Tibial nerve (tissue), 4 donors: Measurements from ENCODE around the gene SCO1. TPM values are rescaled to one million over a fixed set of nuclear protein-coding genes. Genes with fewer than 3 reads are reported as not detected.

Experiments
- DNase-seq, 2 donors: peaks; one replicate each; pipeline ENCODE4 v3.0.0-alpha.2; 2019; ENCODE audit warnings: low spot score in 2 of 2
- H3K27ac ChIP-seq, 4 donors: fragments of 200-600 bp; sonication (generic) in 3 of 4; one replicate each; pipeline ENCODE4 v1.5.1; 2017 to 2019; ENCODE audit warnings: mild to moderate bottlenecking in 1 of 4
- H3K27me3 ChIP-seq, 2 donors: fragments of 200-600 bp; sonication (generic) in 1 of 2; one replicate each; pipeline versions ENCODE4 v1.5.1 to v1.6.0; 2017 to 2019
- H3K36me3 ChIP-seq, 3 donors: fragments of 200-600 bp; sonication (generic); one replicate each; pipeline ENCODE4 v1.5.1; 2018 to 2019
- H3K4me1 ChIP-seq, 4 donors: fragments of 200-600 bp; sonication (generic) in 3 of 4; one replicate each; pipeline ENCODE4 v1.5.1; 2017 to 2019
- H3K4me3 ChIP-seq, 4 donors: fragments of 200-600 bp; sonication (generic) in 3 of 4; one replicate each; pipeline ENCODE4 v1.5.1; 2017 to 2019; ENCODE audit warnings: mild to moderate bottlenecking in 1 of 4, moderate library complexity in 1 of 4
- H3K9me3 ChIP-seq, 4 donors: fragments of 200-600 bp; sonication (generic) in 3 of 4; one replicate each; pipeline ENCODE4 v1.5.1; 2017 to 2019
- EP300 ChIP-seq, 2 donors: sonication (generic); formaldehyde crosslinking; IDR thresholded peaks; one replicate each; pipeline ENCODE4 v1.6.1; 2017; ENCODE audit warnings: antibody characterized with exemption in 2 of 2, mild to moderate bottlenecking in 1 of 2
- POLR2A ChIP-seq, 2 donors: fragments of 450-650 bp; IDR thresholded peaks; one replicate each; pipeline ENCODE4 v1.6.1; 2017; ENCODE audit warnings: antibody characterized with exemption in 2 of 2, mild to moderate bottlenecking in 2 of 2, moderate library complexity in 2 of 2
- WGBS, 2 donors: methylation state at CpG; one replicate each; pipeline ENCODE4 v1.1.5; 2018; 5-methylcytosine and 5-hydroxymethylcytosine counted together
- total RNA-seq, 4 donors: library from RNA; depleted of rRNA; stranded (reverse); fragments of >200 nt; gene quantifications; one replicate each; pipeline ENCODE4 v1.1.0, GENCODE V29; 2016
- TF ChIP-seq, protein P1 (sequence below), 5 experiments: fragments of 200-600 bp in 3 of 5; fragments of 450-650 bp in 2 of 5; sonication (generic) in 3 of 5; IDR thresholded peaks; one replicate each; pipeline ENCODE4 v1.5.1; 2016 to 2019; ENCODE audit warnings: antibody characterized with exemption in 5 of 5, mild to moderate bottlenecking in 3 of 5, moderate library complexity in 2 of 5

Gene SCO1
- total RNA-seq, 4 donors from 2014 or later = 17.0 to 26.5 (median 19.5) TPM

DNA sequence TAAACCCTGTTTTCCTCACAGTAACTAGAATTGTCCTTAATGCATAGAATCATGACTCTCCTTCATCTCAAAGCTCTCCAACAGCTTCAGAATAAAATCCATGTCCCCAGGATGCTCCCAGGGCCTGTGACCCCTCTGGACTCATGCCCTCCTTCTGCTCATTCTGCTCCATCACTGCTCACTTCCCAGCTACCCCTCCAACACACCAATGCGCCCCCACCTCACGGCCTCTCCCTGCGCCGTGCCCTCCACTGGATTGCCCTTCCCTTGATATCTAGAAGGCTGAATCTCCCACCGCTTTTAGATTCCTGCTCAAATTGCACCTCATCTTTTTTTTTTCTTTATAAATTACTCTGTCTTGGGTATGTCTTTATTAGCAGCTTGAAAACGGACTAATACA, 45.1 kb upstream of the SCO1 start:
- 90 to 95% methylated on average over 6 of the region's 6 CpGs for WGBS, 2 donors
- no peak for DNase-seq
- peaks cover 0 to 15% (median 4%) of the 10 kb centered on the region in 4 donors for H3K4me1 ChIP-seq
- H3K27ac ChIP-seq = no peak overlapping the region
- no peak overlapping the region for H3K4me3 ChIP-seq
- no peaks in the 10 kb centered on the region for H3K9me3 ChIP-seq
- H3K27me3 ChIP-seq = no peaks in the 10 kb centered on the region
- no peaks in the 10 kb centered on the region for H3K36me3 ChIP-seq
- TF ChIP-seq POLR2A (IDR thresholded peaks at IDR 0.05) (no peak), EP300 (IDR thresholded peaks at IDR 0.05) (no peak)
- TF ChIP-seq, protein P1, sequence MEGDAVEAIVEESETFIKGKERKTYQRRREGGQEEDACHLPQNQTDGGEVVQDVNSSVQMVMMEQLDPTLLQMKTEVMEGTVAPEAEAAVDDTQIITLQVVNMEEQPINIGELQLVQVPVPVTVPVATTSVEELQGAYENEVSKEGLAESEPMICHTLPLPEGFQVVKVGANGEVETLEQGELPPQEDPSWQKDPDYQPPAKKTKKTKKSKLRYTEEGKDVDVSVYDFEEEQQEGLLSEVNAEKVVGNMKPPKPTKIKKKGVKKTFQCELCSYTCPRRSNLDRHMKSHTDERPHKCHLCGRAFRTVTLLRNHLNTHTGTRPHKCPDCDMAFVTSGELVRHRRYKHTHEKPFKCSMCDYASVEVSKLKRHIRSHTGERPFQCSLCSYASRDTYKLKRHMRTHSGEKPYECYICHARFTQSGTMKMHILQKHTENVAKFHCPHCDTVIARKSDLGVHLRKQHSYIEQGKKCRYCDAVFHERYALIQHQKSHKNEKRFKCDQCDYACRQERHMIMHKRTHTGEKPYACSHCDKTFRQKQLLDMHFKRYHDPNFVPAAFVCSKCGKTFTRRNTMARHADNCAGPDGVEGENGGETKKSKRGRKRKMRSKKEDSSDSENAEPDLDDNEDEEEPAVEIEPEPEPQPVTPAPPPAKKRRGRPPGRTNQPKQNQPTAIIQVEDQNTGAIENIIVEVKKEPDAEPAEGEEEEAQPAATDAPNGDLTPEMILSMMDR (IDR thresholded peaks at IDR 0.05) = no peak

DNA sequence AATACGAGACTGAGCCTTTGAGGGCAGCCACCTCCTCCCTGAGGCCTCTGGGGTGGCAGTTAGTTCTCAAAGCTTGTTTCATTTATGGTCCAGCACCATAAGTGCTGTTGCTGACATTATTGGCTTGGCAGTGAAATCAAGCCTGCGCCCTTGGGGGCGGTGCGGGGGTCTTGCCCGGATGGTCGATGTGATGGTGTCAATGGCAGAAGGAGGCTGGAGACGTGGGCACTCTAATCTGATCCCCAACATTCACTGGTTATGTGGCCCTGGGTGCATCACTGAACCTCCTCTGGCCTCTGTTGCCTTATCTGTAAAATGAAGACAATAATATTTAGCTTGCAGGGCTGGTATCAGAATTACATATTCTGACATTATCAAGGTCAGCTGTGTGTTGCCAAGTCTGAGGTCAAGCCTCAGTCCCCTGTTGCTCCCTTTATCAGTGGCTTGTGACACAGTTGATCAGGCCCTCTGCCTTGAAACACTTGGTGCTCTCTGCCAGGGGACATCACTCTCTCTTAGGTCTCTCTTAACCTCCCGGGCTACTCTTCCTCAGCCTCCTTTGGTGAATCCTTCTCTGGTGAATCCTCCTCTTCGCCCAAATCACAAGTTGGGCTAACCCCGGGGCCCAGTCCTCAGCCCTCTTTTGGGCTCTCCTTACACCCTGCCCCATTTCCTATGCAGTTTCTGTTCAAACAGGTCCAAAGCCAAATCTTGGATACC, 44.2 kb upstream of the SCO1 start:
- no peak for DNase-seq
- TF ChIP-seq POLR2A (IDR thresholded peaks at IDR 0.05) (no peak), EP300 (IDR thresholded peaks at IDR 0.05) (no peak)
- TF ChIP-seq, protein P1 (IDR thresholded peaks at IDR 0.05) = no peak
- Histone ChIP-seq H3K27ac (no peak overlapping the region), H3K9me3 (no peaks in the 10 kb centered on the region), H3K36me3 (no peaks in the 10 kb centered on the region), H3K4me3 (no peak overlapping the region), H3K4me1 (peaks cover 0 to 22% (median 4%) of the 10 kb centered on the region in 4 donors), H3K27me3 (no peaks in the 10 kb centered on the region)
- 89 to 93% methylated on average over 10 of the region's 10 CpGs for WGBS, 2 donors

DNA sequence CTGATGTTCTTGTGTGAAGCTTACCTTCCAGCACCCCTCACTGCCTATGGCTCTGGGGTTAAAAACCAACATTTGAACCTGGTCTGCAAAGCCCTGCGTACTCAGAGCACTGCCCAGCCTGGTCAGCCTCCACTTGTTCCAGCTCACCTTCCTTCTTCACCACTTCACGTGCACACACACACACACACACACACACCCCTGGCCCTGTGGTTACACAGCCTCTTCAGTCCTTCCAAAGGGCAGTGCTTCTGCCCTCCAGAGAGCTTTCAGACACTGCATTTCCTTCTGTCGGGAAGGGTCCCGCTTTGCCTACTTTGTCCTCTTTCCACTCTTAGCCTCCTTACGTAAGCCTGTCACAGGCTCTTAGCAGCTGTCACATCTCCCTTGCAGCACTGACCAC, 42.1 kb upstream of the SCO1 start:
- Histone ChIP-seq H3K27me3 (no peaks in the 10 kb centered on the region), H3K4me3 (no peak overlapping the region), H3K27ac (no peak overlapping the region), H3K36me3 (no peaks in the 10 kb centered on the region), H3K4me1 (peaks cover 0 to 22% (median 4%) of the 10 kb centered on the region in 4 donors), H3K9me3 (no peaks in the 10 kb centered on the region)
- DNase-seq = no peak
- TF ChIP-seq POLR2A (IDR thresholded peaks at IDR 0.05) (no peak), EP300 (IDR thresholded peaks at IDR 0.05) (no peak)
- TF ChIP-seq, protein P1 (IDR thresholded peaks at IDR 0.05) = no peak
- 67 to 77% methylated on average over 5 of the region's 5 CpGs for WGBS, 2 donors

DNA sequence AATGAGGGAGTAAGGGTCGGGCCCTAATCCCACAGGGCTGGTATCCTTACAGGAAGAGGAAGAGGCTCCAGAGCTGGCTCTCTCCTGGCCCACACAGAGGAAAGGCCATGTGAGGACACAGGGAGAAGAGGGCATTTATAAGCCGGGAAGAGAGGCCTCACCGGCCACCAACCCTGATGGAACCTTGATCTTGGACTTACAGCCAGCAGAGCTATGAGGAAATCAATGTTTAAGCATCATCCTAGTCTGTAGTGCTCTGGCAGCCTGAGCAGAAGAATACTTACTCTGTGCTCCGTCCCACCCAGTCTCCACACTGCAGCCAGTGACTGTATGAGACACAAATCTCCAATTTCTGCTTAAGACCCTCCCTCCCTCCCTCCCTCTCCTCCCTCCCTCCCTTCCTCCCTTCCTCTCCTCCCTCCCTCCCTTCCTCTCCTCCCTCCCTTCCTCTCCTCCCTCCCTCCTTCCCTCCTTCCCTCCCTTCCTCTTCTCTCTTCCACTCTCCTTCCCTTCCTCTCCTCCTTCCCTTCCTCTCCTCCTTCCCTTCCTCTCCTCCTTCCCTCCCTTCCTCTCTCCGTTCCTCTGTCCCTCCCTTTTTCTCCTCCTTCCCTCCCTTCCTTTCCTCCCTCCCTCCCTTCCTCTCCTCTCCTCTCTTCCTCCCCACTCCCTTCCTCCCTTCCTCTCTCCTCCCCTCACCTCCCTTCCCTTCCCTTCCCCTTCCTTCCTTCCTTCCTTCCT, 41.4 kb upstream of the SCO1 start:
- no peak for TF ChIP-seq EP300 (IDR thresholded peaks at IDR 0.05)
- TF ChIP-seq, protein P1 (IDR thresholded peaks at IDR 0.05) = no peak
- TF ChIP-seq POLR2A (IDR thresholded peaks at IDR 0.05) = no peak
- Histone ChIP-seq H3K4me3 (no peak overlapping the region), H3K36me3 (no peaks in the 10 kb centered on the region), H3K27ac (no peak overlapping the region), H3K27me3 (no peaks in the 10 kb centered on the region), H3K4me1 (peaks cover 0 to 17% (median under 1%) of the 10 kb centered on the region in 4 donors), H3K9me3 (no peaks in the 10 kb centered on the region)
- no peak for DNase-seq
- 32 to 35% methylated on average over 5 of the region's 5 CpGs for WGBS, 2 donors

DNA sequence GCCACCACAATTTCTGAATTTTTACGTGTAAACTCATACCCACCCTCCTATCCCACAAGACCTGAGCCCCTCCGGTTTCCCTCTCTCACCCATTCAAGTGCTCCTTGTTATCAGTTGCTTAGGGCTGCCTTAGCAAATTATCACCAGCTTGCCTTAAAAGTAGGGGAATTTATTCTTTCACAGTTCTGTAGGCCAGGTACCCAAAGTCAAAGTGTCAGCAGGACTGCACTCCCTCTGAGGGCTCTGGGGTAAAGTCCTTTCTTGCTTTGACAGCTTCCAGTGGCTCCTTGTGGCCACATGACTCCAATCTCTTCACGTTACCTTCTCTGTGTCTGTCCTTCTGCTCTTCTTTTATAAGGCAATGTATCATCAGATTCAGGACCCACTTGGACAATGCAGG, 40.4 kb upstream of the SCO1 start:
- WGBS, 2 donors = 87 to 88% methylated on average over 3 of the region's 3 CpGs
- Histone ChIP-seq H3K27me3 (no peaks in the 10 kb centered on the region), H3K4me1 (peaks cover 0 to 13% (median 0%) of the 10 kb centered on the region in 4 donors), H3K36me3 (no peaks in the 10 kb centered on the region), H3K27ac (no peak overlapping the region), H3K4me3 (no peak overlapping the region), H3K9me3 (no peaks in the 10 kb centered on the region)
- TF ChIP-seq EP300 (IDR thresholded peaks at IDR 0.05) (no peak), POLR2A (IDR thresholded peaks at IDR 0.05) (no peak)
- TF ChIP-seq, protein P1 (IDR thresholded peaks at IDR 0.05) = no peak
- DNase-seq = no peak
